ENCODE measurements around the gene GLB1L.

GRCh38 chr2:219216535-219216915 lies 28.7 kb downstream of the GLB1L start:
- no peak for TF ChIP-seq POLR2A (IDR thresholded peaks at IDR 0.05)
- no peak for TF ChIP-seq CTCF (IDR thresholded peaks at IDR 0.05)

Data from vagina (tissue), 2 donors.